ENCODE data around the gene ANKHD1. TPM values are rescaled to one million over a fixed set of nuclear protein-coding genes. Genes with fewer than 3 reads are reported as not detected.
"Not testable (repeated sequence)": the region's sequence is repeated elsewhere in the genome, so short reads cannot be mapped to it uniquely, and the experiment has no call there.

ANKHD1 gene
- total RNA-seq, 1 experiment from 2014 or later: 113 TPM

GRCh38 chr5:140432916-140433315 is 31.3 kb downstream of the ANKHD1 start:
- H3K9me3 Mint-ChIP-seq: no peaks in the 10 kb centered on the region
- H3K4me1 Mint-ChIP-seq: no peaks in the 10 kb centered on the region
- DNase-seq (ENCODE audit: low spot score) (no peak), ATAC-seq (no peak)
- POLR2A ChIA-PET: interaction anchor here (0.7 kb wide), 1 partner anchor 50 kb away, joined by 3 read pairs; no protein-coding TSS in a partner anchor
- H3K27me3 Mint-ChIP-seq (ENCODE audit: low read depth): no peaks in the 10 kb centered on the region; the same call in 1 of the 2 replicates
- H3K27ac Mint-ChIP-seq: no peak overlapping the region
- H3K4me3 Mint-ChIP-seq: no peak overlapping the region
- peaks cover 11% of the 10 kb centered on the region for H3K36me3 Mint-ChIP-seq
- no peak for TF ChIP-seq ZNF512 (CRISPR knock-in tag; IDR thresholded peaks at IDR 0.05; ENCODE audit: borderline replicate concordance)
- CTCF ChIA-PET: no interaction called here

- CTCF ChIA-PET; H3K27me3 Mint-ChIP-seq (ENCODE audit: low read depth); DNase-seq (ENCODE audit: low spot score); H3K4me1 Mint-ChIP-seq; H3K4me3 Mint-ChIP-seq; POLR2A ChIA-PET; H3K27ac Mint-ChIP-seq; ATAC-seq: not testable (repeated sequence)
- H3K36me3 Mint-ChIP-seq: peaks cover 60% of the 10 kb centered on the region
- peaks cover 31% of the 10 kb centered on the region for H3K9me3 Mint-ChIP-seq
Observed at GRCh38 chr5:140457368-140457767, 55.7 kb downstream of the ANKHD1 start.

- no peak for TF ChIP-seq USF2 (CRISPR knock-in tag; IDR thresholded peaks at IDR 0.05)
- peak; percentile 72; the same call in 1 of the 2 replicates for TF ChIP-seq ZNF121 (CRISPR knock-in tag; IDR thresholded peaks at IDR 0.05)
- Mint-ChIP-seq H3K27ac (no peak overlapping the region), H3K36me3 (peaks cover 9% of the 10 kb centered on the region), H3K4me1 (no peaks in the 10 kb centered on the region), H3K9me3 (no peaks in the 10 kb centered on the region), H3K27me3 (ENCODE audit: low read depth) (no peaks in the 10 kb centered on the region), H3K4me3 (no peak overlapping the region)
- POLR2A ChIA-PET: no interaction called here
- ATAC-seq (no peak), DNase-seq (ENCODE audit: low spot score) (no peak)
- CTCF ChIA-PET: no interaction called here
Observed at GRCh38 chr5:140466981-140467742, 65.5 kb downstream of the ANKHD1 start.

- DNase-seq (ENCODE audit: low spot score): no peak
- H3K4me3 Mint-ChIP-seq: no peak overlapping the region
- ChIA-PET CTCF (interaction anchor here (0.7 kb wide), 1 partner anchor 65 kb away, joined by 3 read pairs; no protein-coding TSS in a partner anchor), POLR2A (no interaction called here)
- no peaks in the 10 kb centered on the region for H3K4me1 Mint-ChIP-seq
- no peak overlapping the region for H3K27ac Mint-ChIP-seq
- ATAC-seq: no peak
- peaks cover 8% of the 10 kb centered on the region for H3K36me3 Mint-ChIP-seq
- no peaks in the 10 kb centered on the region for H3K9me3 Mint-ChIP-seq
- no peaks in the 10 kb centered on the region for H3K27me3 Mint-ChIP-seq (ENCODE audit: low read depth)
- no peak for TF ChIP-seq ATF3 (CRISPR knock-in tag; conservative IDR thresholded peaks at IDR 0.05)
- no peak for TF ChIP-seq FOXK1 (CRISPR knock-in tag; IDR thresholded peaks at IDR 0.05)
- TF ChIP-seq ZBTB21 (CRISPR knock-in tag; IDR thresholded peaks at IDR 0.05; ENCODE audit: borderline replicate concordance): no peak
- TF ChIP-seq E2F1 (CRISPR knock-in tag; IDR thresholded peaks at IDR 0.05): no peak
- no peak for TF ChIP-seq ZNF416 (CRISPR knock-in tag; IDR thresholded peaks at IDR 0.05)
- TF ChIP-seq IRF1 (CRISPR knock-in tag; IDR thresholded peaks at IDR 0.05): no peak
- TF ChIP-seq ATF1 (CRISPR knock-in tag; IDR thresholded peaks at IDR 0.05): no peak
- no peak for TF ChIP-seq SMAD4 (CRISPR knock-in tag; IDR thresholded peaks at IDR 0.05)
- TF ChIP-seq GABPB1 (CRISPR knock-in tag; IDR thresholded peaks at IDR 0.05): no peak
- no peak for TF ChIP-seq USF1 (CRISPR knock-in tag; IDR thresholded peaks at IDR 0.05)
- TF ChIP-seq FOXJ3 (CRISPR knock-in tag; IDR thresholded peaks at IDR 0.05; ENCODE audit: borderline replicate concordance): no peak
- no peak for TF ChIP-seq ARID4B (CRISPR knock-in tag; IDR thresholded peaks at IDR 0.05; ENCODE audit: borderline replicate concordance)
- TF ChIP-seq CREB1 (CRISPR knock-in tag; IDR thresholded peaks at IDR 0.05): no peak
- no peak for TF ChIP-seq SP1 (CRISPR knock-in tag; conservative IDR thresholded peaks at IDR 0.05)
- TF ChIP-seq ZNF423 (CRISPR knock-in tag; IDR thresholded peaks at IDR 0.05): no peak
- TF ChIP-seq JAZF1 (CRISPR knock-in tag; IDR thresholded peaks at IDR 0.05): no peak
Observed at GRCh38 chr5:140468188-140468587, 66.6 kb downstream of the ANKHD1 start.
